HAP-1 (cell line): Measurements from ENCODE around the gene LMNA.

ENCODE experiments used
- DNase-seq, 2 experiments: peaks; one replicate each; pipeline ENCODE4 v3.0.0-alpha.2; 2016 to 2020; ENCODE audit warnings: low spot score in 2 of 2
- H3K27me3 ChIP-seq: fragments of 250-450 bp; sonication (Bioruptor Pico); 2 replicates; pipeline ENCODE4 v1.5.1; 2020; ENCODE audit warnings: low read depth, mild to moderate bottlenecking, moderate library complexity
- H3K36me3 ChIP-seq: fragments of 250-450 bp; sonication (Bioruptor Pico); replicated peaks from 2 replicates; pipeline ENCODE4 v1.5.1; 2020; ENCODE audit warnings: mild to moderate bottlenecking
- H3K4me1 ChIP-seq: fragments of 250-450 bp; sonication (Bioruptor Pico); 2 replicates; pipeline ENCODE4 v1.5.1; 2020; ENCODE audit warnings: mild to moderate bottlenecking
- H3K4me3 ChIP-seq: fragments of 250-450 bp; sonication (Bioruptor Pico); 2 replicates; pipeline ENCODE4 v1.5.1; 2020; ENCODE audit warnings: mild to moderate bottlenecking, moderate library complexity
- H3K9me3 ChIP-seq: fragments of 250-450 bp; sonication (Bioruptor Pico); 2 replicates; pipeline ENCODE4 v1.5.1; 2020; ENCODE audit warnings: mild to moderate bottlenecking, moderate library complexity
- in situ Hi-C: fragments of 300-500 bp; cut with MboI; formaldehyde crosslinking; loops from 3 replicates; pipeline ENCODE4 v1.14.3; 2020; ENCODE audit warnings: low sequenced_read_pairs, inconsistent platforms, mixed read lengths

Gene LMNA

GRCh38 chr1:156136970-156137483 lies 22.5 kb downstream of the LMNA start:
- in situ Hi-C loops, result no loop called here
- no peaks in the 10 kb centered on the region for H3K4me1 ChIP-seq
- no peak overlapping the region for H3K4me3 ChIP-seq
- H3K27me3 ChIP-seq, result no peaks in the 10 kb centered on the region
- peaks cover 66% of the 10 kb centered on the region for H3K36me3 ChIP-seq
- no peak for DNase-seq
- no peaks in the 10 kb centered on the region for H3K9me3 ChIP-seq

- Histone ChIP-seq H3K9me3 (no peaks in the 10 kb centered on the region), H3K27me3 (no peaks in the 10 kb centered on the region), H3K4me3 (no peak overlapping the region), H3K36me3 (peaks cover 53% of the 10 kb centered on the region), H3K4me1 (no peaks in the 10 kb centered on the region)
- in situ Hi-C loops, result no loop called here
- no peak for DNase-seq
These were observed 24.0 kb downstream of the LMNA start for GRCh38 chr1:156138458-156138867.

DNA sequence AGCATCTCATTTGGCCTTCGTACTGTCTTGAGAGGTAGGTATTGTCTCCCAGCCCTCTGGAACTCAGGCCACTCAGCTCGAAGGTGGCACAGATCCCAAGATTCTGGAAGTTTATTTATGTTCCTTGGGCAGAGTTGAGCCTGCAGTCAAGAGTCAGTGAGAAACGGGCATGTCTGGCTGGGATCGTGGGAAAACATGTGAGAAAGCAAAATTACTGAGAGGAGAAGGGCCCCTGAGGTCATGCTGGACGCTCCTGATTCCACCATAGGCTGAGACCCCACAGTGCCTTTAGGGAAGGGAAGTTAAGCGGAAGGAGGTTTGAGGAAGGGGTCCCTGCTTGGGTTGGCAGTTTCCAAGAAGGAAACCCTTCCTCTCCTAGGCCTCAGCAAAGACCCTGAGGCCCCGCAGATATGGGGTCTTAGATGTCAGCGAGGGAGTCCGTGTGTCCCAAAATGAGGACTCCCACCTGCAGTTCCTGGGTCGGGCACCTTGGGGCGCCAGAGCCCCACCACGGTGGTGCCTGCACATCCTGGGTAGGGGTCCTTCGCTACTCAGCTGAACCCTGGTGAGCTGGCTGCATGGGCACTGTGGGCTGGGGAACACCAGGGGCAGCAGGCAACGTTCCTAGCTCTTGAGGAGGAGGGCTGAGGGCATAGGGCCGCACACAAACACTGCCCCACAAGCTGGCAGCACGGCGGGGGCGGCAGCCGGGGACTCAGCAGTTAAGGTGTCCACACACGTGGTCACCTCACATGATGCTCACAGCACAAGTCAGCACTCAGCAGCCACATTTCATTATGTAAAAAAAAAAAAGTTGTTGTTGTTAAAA lies 26.6 kb downstream of the LMNA start:
- Histone ChIP-seq H3K4me3 (no peak overlapping the region), H3K4me1 (peaks cover under 1% of the 10 kb centered on the region), H3K36me3 (peaks cover 28% of the 10 kb centered on the region), H3K27me3 (no peaks in the 10 kb centered on the region), H3K9me3 (no peaks in the 10 kb centered on the region)
- peak; percentile 34 to 83 for DNase-seq
- in situ Hi-C loops, result loop anchor here (5.0 kb wide), 1 partner anchor 81 kb away; no protein-coding TSS in a partner anchor

GRCh38 chr1:156143765-156144489 lies 29.4 kb downstream of the LMNA start:
- Histone ChIP-seq H3K36me3 (no peaks in the 10 kb centered on the region; the same call in 1 of the 2 replicates), H3K9me3 (no peaks in the 10 kb centered on the region), H3K27me3 (no peaks in the 10 kb centered on the region), H3K4me3 (no peak overlapping the region), H3K4me1 (peaks cover 10% of the 10 kb centered on the region)
- in situ Hi-C loops, result loop anchor here (5.0 kb wide), 1 partner anchor 78 kb away; no protein-coding TSS in a partner anchor
- DNase-seq, result no peak

- no peaks in the 10 kb centered on the region for H3K9me3 ChIP-seq
- H3K4me3 ChIP-seq, result no peak overlapping the region
- in situ Hi-C loops, result loop anchor here (5.0 kb wide), 1 partner anchor 78 kb away; no protein-coding TSS in a partner anchor
- no peaks in the 10 kb centered on the region for H3K27me3 ChIP-seq
- no peaks in the 10 kb centered on the region; the same call in 1 of the 2 replicates for H3K36me3 ChIP-seq
- DNase-seq, result no peak
- peaks cover 10% of the 10 kb centered on the region for H3K4me1 ChIP-seq
These were observed 30.2 kb downstream of the LMNA start for GRCh38 chr1:156144742-156145141.

DNA sequence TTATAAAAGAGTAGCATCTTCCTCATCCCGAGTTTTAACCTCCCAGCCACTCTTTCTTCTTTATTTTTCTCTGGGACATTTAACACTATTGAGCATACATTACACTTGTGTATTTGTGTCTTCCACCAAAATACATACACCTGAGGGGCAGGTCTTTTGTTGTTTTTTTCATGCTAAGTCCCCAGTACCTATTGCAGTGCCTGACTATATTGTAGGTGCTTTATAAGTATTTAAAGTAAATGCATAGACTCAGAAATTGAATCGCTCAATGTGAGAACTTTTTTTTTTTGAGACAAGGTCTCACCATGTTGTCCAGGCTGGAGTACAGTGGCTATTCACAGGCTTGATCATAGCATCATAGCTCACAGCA lies 31.1 kb downstream of the LMNA start:
- Histone ChIP-seq H3K4me1 (peaks cover 10% of the 10 kb centered on the region), H3K9me3 (no peaks in the 10 kb centered on the region), H3K4me3 (no peak overlapping the region), H3K27me3 (no peaks in the 10 kb centered on the region), H3K36me3 (no peaks in the 10 kb centered on the region; the same call in 1 of the 2 replicates)
- in situ Hi-C loops, result no loop called here
- no peak for DNase-seq

DNA sequence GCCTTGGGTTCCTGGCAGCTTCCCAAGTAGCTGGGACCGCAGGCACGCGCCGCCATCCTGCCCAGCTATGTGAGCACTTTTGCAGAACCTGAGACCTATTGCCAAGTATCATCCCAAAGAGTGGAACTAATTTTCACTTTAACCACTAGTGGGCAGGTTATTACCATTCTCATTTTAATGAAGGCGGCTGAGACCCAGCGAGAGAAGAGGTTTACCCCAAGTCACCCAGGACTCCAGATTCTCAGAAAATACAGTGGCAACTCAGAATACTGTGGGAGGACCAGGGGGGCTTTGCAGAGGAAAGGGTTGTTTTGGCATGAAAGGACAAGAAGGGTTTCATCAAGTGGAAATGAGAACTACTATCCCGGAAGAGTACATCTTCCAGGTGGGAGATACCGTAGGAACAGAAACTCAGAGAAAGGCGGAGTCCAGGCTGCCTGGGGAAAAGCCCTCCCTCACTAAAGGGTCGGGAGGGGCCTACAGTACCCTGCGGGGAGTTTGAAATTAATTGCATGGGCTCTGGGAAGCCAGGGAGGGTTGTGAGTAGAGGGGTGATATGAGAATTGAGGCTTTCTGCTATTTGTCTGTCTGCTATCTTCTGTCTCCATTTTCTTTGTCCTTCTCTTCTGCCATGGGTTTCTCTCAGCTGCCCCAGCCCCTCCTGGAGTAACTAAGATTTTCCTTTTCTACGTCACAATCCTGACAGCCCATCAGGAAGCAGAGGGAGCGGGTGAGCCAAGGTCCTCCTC lies 31.7 kb downstream of the LMNA start:
- H3K9me3 ChIP-seq, result no peaks in the 10 kb centered on the region
- peak overlapping the region; percentile 1; the same call in 1 of the 2 replicates for H3K4me3 ChIP-seq
- peak; percentile 84 to 89 for DNase-seq
- H3K4me1 ChIP-seq, result peaks cover 10% of the 10 kb centered on the region
- no peaks in the 10 kb centered on the region; the same call in 1 of the 2 replicates for H3K36me3 ChIP-seq
- H3K27me3 ChIP-seq, result no peaks in the 10 kb centered on the region
- in situ Hi-C loops, result no loop called here

DNA sequence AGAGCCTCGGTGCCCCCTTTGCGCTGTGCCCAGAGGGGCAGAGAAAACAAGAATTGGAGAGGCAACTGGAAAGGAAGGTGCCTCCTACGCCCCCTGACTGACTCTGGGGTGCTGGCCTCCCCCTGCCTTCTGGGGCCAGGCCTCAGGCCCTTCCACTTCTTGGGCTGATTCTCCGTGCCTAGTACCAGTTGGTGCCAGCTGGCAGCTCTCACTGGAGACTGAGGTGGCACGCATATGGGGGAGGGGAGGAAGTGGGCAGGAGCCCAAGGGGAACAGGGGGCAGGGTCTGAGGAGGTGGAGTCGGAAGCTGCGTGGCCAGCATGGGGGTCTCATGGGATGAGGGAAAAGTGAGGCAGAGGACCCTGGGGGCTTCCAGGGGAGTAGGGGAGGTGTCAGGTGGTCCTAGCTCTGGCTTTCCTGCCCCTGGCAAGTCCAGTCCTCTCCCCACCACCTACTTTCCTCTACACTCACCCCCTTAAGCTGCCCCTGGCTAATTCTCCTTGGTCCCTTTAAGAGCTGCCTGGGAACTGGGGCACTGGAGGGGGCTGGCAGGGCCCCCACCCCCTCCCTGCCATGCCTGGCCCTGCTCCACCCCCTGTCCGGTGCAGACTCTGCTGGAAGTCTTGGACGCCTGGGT lies 32.4 kb downstream of the LMNA start:
- H3K4me3 ChIP-seq, result no peak overlapping the region
- peaks cover 10% of the 10 kb centered on the region for H3K4me1 ChIP-seq
- H3K27me3 ChIP-seq, result no peaks in the 10 kb centered on the region
- no peaks in the 10 kb centered on the region for H3K9me3 ChIP-seq
- no peak for DNase-seq
- H3K36me3 ChIP-seq, result no peaks in the 10 kb centered on the region
- in situ Hi-C loops, result no loop called here

GRCh38 chr1:156148216-156148615 lies 33.7 kb downstream of the LMNA start:
- Histone ChIP-seq H3K4me1 (peaks cover 10% of the 10 kb centered on the region), H3K36me3 (no peaks in the 10 kb centered on the region), H3K4me3 (no peak overlapping the region), H3K9me3 (no peaks in the 10 kb centered on the region), H3K27me3 (no peaks in the 10 kb centered on the region)
- in situ Hi-C loops, result no loop called here
- no peak for DNase-seq

DNA sequence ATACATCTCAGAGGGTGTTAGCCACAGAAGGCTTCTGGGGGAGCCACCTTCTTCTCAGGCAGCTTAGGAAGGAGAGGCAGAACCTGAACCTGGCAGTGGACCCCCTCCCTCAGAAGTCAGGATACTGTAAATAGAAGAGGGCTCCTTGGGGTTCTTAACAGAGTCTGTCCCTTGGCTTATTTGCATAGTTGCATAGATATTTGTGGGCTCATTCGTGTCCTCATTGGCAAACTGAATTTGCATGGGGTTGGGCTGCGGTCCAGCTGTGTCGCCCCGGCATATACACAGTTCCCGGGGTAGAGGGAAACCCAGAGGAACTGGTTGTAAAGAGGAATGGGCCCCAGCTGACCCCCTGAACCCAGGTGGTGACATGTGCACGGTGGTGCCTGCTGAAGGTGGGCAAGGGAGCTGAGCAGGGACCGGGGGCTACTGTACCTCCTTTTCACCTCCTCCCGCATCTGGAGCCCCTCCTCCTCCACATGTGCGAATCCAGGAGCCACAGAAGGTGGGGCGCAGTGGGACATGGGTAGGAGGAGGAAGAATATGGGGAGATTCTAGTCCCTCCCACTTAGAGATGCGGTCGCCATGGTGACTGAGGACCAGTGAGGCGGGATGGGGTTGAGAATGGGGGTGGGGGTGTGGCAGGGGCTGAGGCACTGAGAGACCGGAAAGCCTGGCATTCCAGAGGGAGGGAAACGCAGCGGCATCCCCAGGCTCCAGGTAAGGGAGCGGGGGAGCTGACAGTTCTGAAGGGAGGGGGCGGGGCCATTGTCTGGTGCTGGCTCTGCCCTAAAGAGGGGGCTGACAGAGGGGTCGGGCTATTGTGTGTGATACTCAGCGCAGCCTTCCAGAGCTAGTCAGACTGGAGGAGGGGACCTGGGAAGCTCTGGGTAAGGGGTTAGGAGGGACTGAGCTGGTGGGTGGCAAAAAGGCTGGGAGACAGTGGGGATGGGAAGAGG lies 35.1 kb downstream of the LMNA start:
- in situ Hi-C loops, result no loop called here
- peak in 1 of 2 experiments; percentile 28 for DNase-seq
- no peak overlapping the region for H3K4me3 ChIP-seq
- H3K9me3 ChIP-seq, result no peaks in the 10 kb centered on the region
- H3K36me3 ChIP-seq, result no peaks in the 10 kb centered on the region
- H3K27me3 ChIP-seq, result no peaks in the 10 kb centered on the region
- H3K4me1 ChIP-seq, result peaks cover 10% of the 10 kb centered on the region

DNA sequence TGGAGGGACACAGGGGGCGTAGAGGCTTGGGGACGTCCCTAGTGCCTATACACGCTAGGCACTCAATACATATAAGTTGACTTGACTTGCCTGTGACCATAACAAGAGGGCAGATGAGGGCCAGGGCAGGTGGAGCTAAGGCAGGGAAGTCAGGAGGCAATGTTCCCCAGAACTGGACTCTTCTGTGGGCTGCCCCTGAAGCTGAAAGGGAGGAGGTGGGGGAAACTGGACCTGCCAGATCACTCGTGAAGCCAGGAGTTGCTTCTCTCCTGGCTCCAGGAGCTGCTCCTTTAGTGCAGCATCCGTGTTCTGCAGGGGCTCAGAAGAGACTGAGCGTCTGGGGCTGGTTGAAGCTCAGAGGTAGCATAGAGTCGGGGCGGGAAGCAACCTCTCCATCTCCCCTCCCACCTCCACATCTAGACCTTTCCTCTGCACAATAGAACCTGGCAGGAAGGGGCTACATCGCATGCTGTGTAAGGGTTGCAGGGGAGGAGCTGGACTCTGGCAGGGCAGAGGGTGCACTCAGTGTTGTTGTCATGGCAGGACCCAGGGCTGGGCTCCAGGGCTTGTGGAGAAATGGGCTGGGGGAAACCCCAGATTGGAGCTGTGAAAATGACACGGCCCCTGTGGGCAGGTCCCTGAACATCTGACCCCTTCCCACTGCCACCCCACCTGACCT lies 36.0 kb downstream of the LMNA start:
- no peak overlapping the region for H3K4me3 ChIP-seq
- H3K36me3 ChIP-seq, result no peaks in the 10 kb centered on the region
- DNase-seq, result no peak
- H3K27me3 ChIP-seq, result no peaks in the 10 kb centered on the region
- H3K9me3 ChIP-seq, result no peaks in the 10 kb centered on the region
- in situ Hi-C loops, result no loop called here
- H3K4me1 ChIP-seq, result peaks cover 10% of the 10 kb centered on the region
